HG02840 (cell line): ENCODE results near the gene PRUNE1.

Experiments used
- ATAC-seq: cut with Tn5 transposase; IDR thresholded peaks from one replicate; pipeline ENCODE4 v1.9.1; 2021; ENCODE audit warnings: mild to moderate bottlenecking, moderate library complexity, moderate number of reproducible peaks; ENCODE audit not compliant: unreplicated experiment, low FRiP score

Gene PRUNE1

GRCh38 chr1:151070474-151071276 is 62.4 kb downstream of the PRUNE1 start, which contains the start of gene GABPB2:
TSS of gene GABPB2 (plus strand) at chr1:151070761. CDS start at chr1:151088190, 17,429 bp downstream.
- peak; percentile 68 for ATAC-seq

- ATAC-seq, result no peak
These were observed 64.0 kb downstream of the PRUNE1 start for GRCh38 chr1:151072224-151072623.
